K562 (cell line): ENCODE measurements around the gene ARHGEF10L. TPM values are rescaled to one million over a fixed set of nuclear protein-coding genes. Genes with fewer than 3 reads are reported as not detected.
A peak's percentile ranks its signal among the peaks of the same experiment; 100 is the strongest.

Experiments
- ATAC-seq: fragments of 200-7000 bp; cut with Tn5 transposase; 3 replicates; pipeline ENCODE4 v1.9.1; 2020; ENCODE audit warnings: moderate library complexity
- BruUV-seq: library from RNA; stranded (reverse); fragments of 400-500 nt; replicated peaks from 2 replicates; lab custom pipeline; 2021; lab: Mats Ljungman, UMichigan
- CTCF ChIA-PET: fragments of 300-600 bp; formaldehyde crosslinking; extraction: SDS; loops from one replicate; lab custom pipeline; 2021; ENCODE audit warnings: low intra/inter-chr PET ratio; lab: Yijun Ruan, JAX
- POLR2A ChIA-PET: fragments of 300-600, 350-650 bp; sonication (Branson Sonifier 250); formaldehyde crosslinking; extraction: SDS; loops from one replicate; lab custom pipeline; 2021; ENCODE audit warnings: antibody characterized with exemption, inconsistent platforms; lab: Yijun Ruan, JAX
- DNase-seq, 4 experiments: peaks; one replicate each; pipeline versions ENCODE4 v3.0.0 to v3.0.0-alpha.2; 2011 to 2018; ENCODE audit warnings: low spot score in 3 of 4, mixed read lengths in 3 of 4; ENCODE audit errors: extremely low read depth in 1 of 4
- FAIRE-seq: peaks from 2 replicates; lab custom pipeline; 2011; peaks lifted over from hg19 to GRCh38; lab: Jason Lieb, UNC
- H2AFZ ChIP-seq: 2 replicates; pipeline ENCODE4 v1.6.0; 2011; ENCODE audit warnings: low read depth, low read length, control low read depth, inconsistent platforms
- H3K27ac ChIP-seq: fragments of 200-600 bp; 3 replicates; pipeline ENCODE4 v1.8.0; 2011; ENCODE audit warnings: low read depth, mild to moderate bottlenecking, control low read depth, inconsistent platforms, low read length, moderate library complexity, mixed read lengths; ENCODE audit errors: extremely low read depth
- H3K27me3 ChIP-seq, 2 experiments: fragments of 300-600 bp in 1 of 2; 2 replicates in 1 of 2; 3 replicates in 1 of 2; pipeline versions ENCODE4 v1.6.0 to v1.8.0; 2011; ENCODE audit warnings: inconsistent platforms in 2 of 2, low read length in 2 of 2, mild to moderate bottlenecking in 1 of 2, mixed read lengths in 1 of 2, moderate library complexity in 1 of 2; ENCODE audit not compliant: control insufficient read depth in 2 of 2, insufficient read depth in 2 of 2
- H3K36me3 ChIP-seq: fragments of 300-600 bp; 3 replicates; pipeline ENCODE4 v1.8.0; 2011; ENCODE audit warnings: mild to moderate bottlenecking, low read length, inconsistent platforms; ENCODE audit not compliant: control insufficient read depth, insufficient read depth
- H3K4me1 ChIP-seq, 2 experiments: fragments of 200-600 bp in 1 of 2; replicated peaks in 1 of 2; 2 replicates in 1 of 2; 3 replicates in 1 of 2; pipeline versions ENCODE4 v1.5.1 to v1.8.0; 2011; ENCODE audit warnings: inconsistent platforms in 2 of 2, low read length in 2 of 2, mild to moderate bottlenecking in 1 of 2, mixed read lengths in 1 of 2, moderate library complexity in 1 of 2; ENCODE audit not compliant: control insufficient read depth in 2 of 2, insufficient read depth in 2 of 2
- H3K4me2 ChIP-seq: 2 replicates; pipeline ENCODE4 v1.6.1; 2011; ENCODE audit warnings: low read length, control low read depth, inconsistent platforms, mixed read lengths; ENCODE audit not compliant: insufficient read depth
- H3K4me3 ChIP-seq: fragments of 200-600 bp; sonication (generic), shearing (Covaris generic); 2 replicates; pipeline ENCODE4 v1.5.1; 2016; ENCODE audit warnings: control low read depth, inconsistent platforms
- H3K79me2 ChIP-seq: fragments of 200-600 bp; 3 replicates; pipeline ENCODE4 v1.8.0; 2011; ENCODE audit warnings: low read length, inconsistent platforms; ENCODE audit not compliant: control insufficient read depth, insufficient read depth
- H3K9ac ChIP-seq, 2 experiments: 2 replicates each; pipeline versions ENCODE4 v1.6.0 to v1.6.1; 2011; ENCODE audit warnings: low read depth in 2 of 2, low read length in 2 of 2, control low read depth in 1 of 2, inconsistent platforms in 1 of 2, mild to moderate bottlenecking in 1 of 2, mixed read lengths in 1 of 2; ENCODE audit not compliant: insufficient read depth in 1 of 2
- H3K9me1 ChIP-seq: one replicate; pipeline ENCODE4 v1.6.0; 2011; ENCODE audit warnings: inconsistent platforms, mild to moderate bottlenecking, low read length, moderate library complexity; ENCODE audit not compliant: control insufficient read depth, insufficient read depth
- H3K9me3 ChIP-seq: replicated peaks from 2 replicates; pipeline ENCODE4 v1.5.1; 2011; ENCODE audit warnings: low read depth, low read length, inconsistent platforms; ENCODE audit not compliant: control insufficient read depth, insufficient read depth
- H4K20me1 ChIP-seq: replicated peaks from 2 replicates; pipeline ENCODE4 v1.6.1; 2011; ENCODE audit warnings: low read length, inconsistent platforms, mixed read lengths; ENCODE audit not compliant: control insufficient read depth, insufficient read depth
- ATF7 ChIP-seq: fragments of 450-650 bp; IDR thresholded peaks from 2 replicates; pipeline ENCODE4 v1.7.1; 2014; ENCODE audit warnings: mild to moderate bottlenecking, moderate library complexity
- CHD1 ChIP-seq: fragments of 200-600 bp; sonication (generic); IDR thresholded peaks from one replicate; pipeline ENCODE4 v1.6.1; 2012; ENCODE audit warnings: mild to moderate bottlenecking, moderate library complexity, low read length, inconsistent platforms
- MYC ChIP-seq, 2 experiments: fragments of 250-450 bp in 1 of 2; sonication (Bioruptor Pico) in 1 of 2; IDR thresholded peaks; 2 replicates each; pipeline versions ENCODE4 v1.5.1 to v1.6.1; 2012 to 2021; ENCODE audit warnings: low read depth in 2 of 2, borderline replicate concordance in 1 of 2, improper control_type of control experiment in 1 of 2, low read length in 1 of 2, mild to moderate bottlenecking in 1 of 2, moderate library complexity in 1 of 2
- NR2F6 ChIP-seq: fragments of 450-650 bp; formaldehyde crosslinking; IDR thresholded peaks from 2 replicates; pipeline ENCODE4 v1.4.0; 2020; ENCODE audit warnings: mild to moderate bottlenecking
- PHTF2 ChIP-seq: fragments of 250-450 bp; sonication (Bioruptor Pico); IDR thresholded peaks from 2 replicates; pipeline ENCODE4 v1.5.0; 2021; ENCODE audit warnings: mild to moderate bottlenecking
- PKNOX1 ChIP-seq: fragments of 450-650 bp; IDR thresholded peaks from 2 replicates; pipeline ENCODE4 v1.6.1; 2016
- SRSF3 ChIP-seq: fragments of 200-400 bp; formaldehyde crosslinking; IDR thresholded peaks from 2 replicates; pipeline ENCODE4 v1.6.1; 2016; ENCODE audit warnings: mild to moderate bottlenecking, low read length, moderate library complexity; ENCODE audit not compliant: insufficient read depth
- ZNF23 ChIP-seq: fragments of 250-450 bp; sonication (Bioruptor Pico); IDR thresholded peaks from 2 replicates; pipeline ENCODE4 v1.4.0; 2020; ENCODE audit warnings: mild to moderate bottlenecking
- whole genome bisulfite sequencing: fragments of 100-300 bp; shearing (Covaris generic); methylation state at CpG from one replicate; pipeline ENCODE4 v1.1.6; 2016; ENCODE audit warnings: low coverage, mixed read lengths; ENCODE audit not compliant: insufficient coverage; ENCODE audit errors: missing lambda C conversion rate; 5-methylcytosine and 5-hydroxymethylcytosine counted together
- in situ Hi-C: fragments of 300-500 bp; cut with MboI; formaldehyde crosslinking; loops from 4 replicates; pipeline ENCODE4 v1.15.0; 2018; ENCODE audit warnings: inconsistent platforms, mixed read lengths
- intact Hi-C: fragments of 100-400 bp; cut with micrococcal nuclease; formaldehyde crosslinking; loops from 2 replicates; pipeline ENCODE4 v1.14.2; 2022
- polyA plus RNA-seq, 8 experiments: library from polyadenylated mRNA; depleted of rRNA in 4 of 8; stranded (reverse) in 5 of 8; unstranded in 3 of 8; fragments of >200 nt; fragmentation: Nextera tagmentation in 2 of 8; fragmentation: Illumina TruSeq in 1 of 8; extraction: Ambion mirVana in 2 of 8; extraction: Trizol in 1 of 8; gene quantifications; 2 replicates each; pipeline versions ENCODE4 v1.2.1 to v1.2.3, GENCODE V29; 2011 to 2014; ENCODE audit warnings: inconsistent platforms in 1 of 8, missing spikeins in 1 of 8
- total RNA-seq, 7 experiments: library from RNA; depleted of rRNA in 6 of 7; stranded (reverse); fragments of >200 nt in 6 of 7; fragmentation: Illumina TruSeq in 2 of 7; extraction: Trizol in 2 of 7; gene quantifications; 2 replicates each; pipeline versions ENCODE4 v1.2.1 to v1.2.3, GENCODE V29; 2011 to 2021; ENCODE audit warnings: low replicate concordance in 1 of 7

ARHGEF10L gene
- total and polyA plus RNA-seq, 9 of the 15 experiments (the other 6 are each of a cell fraction or from before 2014, with no cell fraction given) = 0.09 to 0.13 TPM; not detected in 7

GRCh38 chr1:17630048-17630830 is 90.7 kb downstream of the ARHGEF10L start:
- Histone ChIP-seq H3K9me3 (no peaks in the 10 kb centered on the region), H3K9ac (no peak overlapping the region), H3K4me3 (no peak overlapping the region), H3K9me1 (peaks cover 3% of the 10 kb centered on the region), H3K4me2 (no peak overlapping the region), H3K79me2 (no peaks in the 10 kb centered on the region), H3K4me1 (no peaks in the 10 kb centered on the region; a peak in 2 of 5 replicates), H3K36me3 (no peaks in the 10 kb centered on the region), H4K20me1 (peaks cover 32% of the 10 kb centered on the region), H3K27me3 (peaks cover 12 to 66% of the 10 kb centered on the region in 2 experiments; a peak in 4 of 5 replicates), H3K27ac (no peak overlapping the region), H2AFZ (no peak overlapping the region)
- BruUV-seq = no TSS peak
- in situ Hi-C loops = no loop called here
- ChIA-PET CTCF (interaction anchor here (0.6 to 1.0 kb wide), 2 partner anchors 210 to 393 kb away, joined by 3 read pairs; no protein-coding TSS in a partner anchor), POLR2A (no interaction called here)
- ATAC-seq (peak; percentile 11; the same call in 1 of the 3 replicates), FAIRE-seq (no peak), DNase-seq (no peak)
- TF ChIP-seq NR2F6 (CRISPR knock-in tag) = no peak
- TF ChIP-seq PKNOX1 = peak; percentile 77
- no peak for TF ChIP-seq ZNF23 (CRISPR knock-in tag)
- no peak for TF ChIP-seq PHTF2 (CRISPR knock-in tag)
- TF ChIP-seq SRSF3 = no peak
- no peak for TF ChIP-seq ATF7
- TF ChIP-seq CHD1 = no peak
- no peak for TF ChIP-seq MYC (IDR thresholded peaks at IDR 0.05; ENCODE audit: low read depth, low read length)
- TF ChIP-seq MYC (CRISPR knock-in tag; IDR thresholded peaks at IDR 0.05; ENCODE audit: borderline replicate concordance, low read depth) = no peak
- intact Hi-C loops = no loop called here
- 2% methylated on average over 16 of the region's 16 CpGs for WGBS
